ENCODE results near the gene TBC1D1. TPM values are rescaled to one million over a fixed set of nuclear protein-coding genes. Genes with fewer than 3 reads are reported as not detected.

TBC1D1 gene
- total and polyA plus RNA-seq, 2 of the 8 experiments (the other 6 are each of a cell fraction or from before 2014, with no cell fraction given): 96.9 to 162 TPM

DNA sequence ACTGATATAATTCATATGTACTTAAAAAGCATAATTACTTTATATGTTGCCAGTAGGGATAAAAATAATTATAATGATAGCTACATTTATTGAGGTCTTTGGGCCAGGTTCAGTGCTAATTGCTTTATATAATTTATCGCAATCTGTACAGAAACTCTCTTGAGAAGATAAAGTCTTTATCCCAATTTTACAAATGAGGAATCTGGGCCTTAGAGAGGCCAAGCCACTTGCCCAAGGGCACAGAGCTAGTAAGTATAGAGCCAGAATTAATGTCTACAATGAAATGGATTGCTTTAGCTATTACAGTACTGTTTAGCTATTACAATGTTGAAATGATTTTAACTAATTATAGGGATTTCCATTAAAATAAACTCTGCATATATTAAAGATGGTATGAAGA lies 30.6 kb upstream of the TBC1D1 start (continued):
- TF ChIP-seq, protein P1, sequence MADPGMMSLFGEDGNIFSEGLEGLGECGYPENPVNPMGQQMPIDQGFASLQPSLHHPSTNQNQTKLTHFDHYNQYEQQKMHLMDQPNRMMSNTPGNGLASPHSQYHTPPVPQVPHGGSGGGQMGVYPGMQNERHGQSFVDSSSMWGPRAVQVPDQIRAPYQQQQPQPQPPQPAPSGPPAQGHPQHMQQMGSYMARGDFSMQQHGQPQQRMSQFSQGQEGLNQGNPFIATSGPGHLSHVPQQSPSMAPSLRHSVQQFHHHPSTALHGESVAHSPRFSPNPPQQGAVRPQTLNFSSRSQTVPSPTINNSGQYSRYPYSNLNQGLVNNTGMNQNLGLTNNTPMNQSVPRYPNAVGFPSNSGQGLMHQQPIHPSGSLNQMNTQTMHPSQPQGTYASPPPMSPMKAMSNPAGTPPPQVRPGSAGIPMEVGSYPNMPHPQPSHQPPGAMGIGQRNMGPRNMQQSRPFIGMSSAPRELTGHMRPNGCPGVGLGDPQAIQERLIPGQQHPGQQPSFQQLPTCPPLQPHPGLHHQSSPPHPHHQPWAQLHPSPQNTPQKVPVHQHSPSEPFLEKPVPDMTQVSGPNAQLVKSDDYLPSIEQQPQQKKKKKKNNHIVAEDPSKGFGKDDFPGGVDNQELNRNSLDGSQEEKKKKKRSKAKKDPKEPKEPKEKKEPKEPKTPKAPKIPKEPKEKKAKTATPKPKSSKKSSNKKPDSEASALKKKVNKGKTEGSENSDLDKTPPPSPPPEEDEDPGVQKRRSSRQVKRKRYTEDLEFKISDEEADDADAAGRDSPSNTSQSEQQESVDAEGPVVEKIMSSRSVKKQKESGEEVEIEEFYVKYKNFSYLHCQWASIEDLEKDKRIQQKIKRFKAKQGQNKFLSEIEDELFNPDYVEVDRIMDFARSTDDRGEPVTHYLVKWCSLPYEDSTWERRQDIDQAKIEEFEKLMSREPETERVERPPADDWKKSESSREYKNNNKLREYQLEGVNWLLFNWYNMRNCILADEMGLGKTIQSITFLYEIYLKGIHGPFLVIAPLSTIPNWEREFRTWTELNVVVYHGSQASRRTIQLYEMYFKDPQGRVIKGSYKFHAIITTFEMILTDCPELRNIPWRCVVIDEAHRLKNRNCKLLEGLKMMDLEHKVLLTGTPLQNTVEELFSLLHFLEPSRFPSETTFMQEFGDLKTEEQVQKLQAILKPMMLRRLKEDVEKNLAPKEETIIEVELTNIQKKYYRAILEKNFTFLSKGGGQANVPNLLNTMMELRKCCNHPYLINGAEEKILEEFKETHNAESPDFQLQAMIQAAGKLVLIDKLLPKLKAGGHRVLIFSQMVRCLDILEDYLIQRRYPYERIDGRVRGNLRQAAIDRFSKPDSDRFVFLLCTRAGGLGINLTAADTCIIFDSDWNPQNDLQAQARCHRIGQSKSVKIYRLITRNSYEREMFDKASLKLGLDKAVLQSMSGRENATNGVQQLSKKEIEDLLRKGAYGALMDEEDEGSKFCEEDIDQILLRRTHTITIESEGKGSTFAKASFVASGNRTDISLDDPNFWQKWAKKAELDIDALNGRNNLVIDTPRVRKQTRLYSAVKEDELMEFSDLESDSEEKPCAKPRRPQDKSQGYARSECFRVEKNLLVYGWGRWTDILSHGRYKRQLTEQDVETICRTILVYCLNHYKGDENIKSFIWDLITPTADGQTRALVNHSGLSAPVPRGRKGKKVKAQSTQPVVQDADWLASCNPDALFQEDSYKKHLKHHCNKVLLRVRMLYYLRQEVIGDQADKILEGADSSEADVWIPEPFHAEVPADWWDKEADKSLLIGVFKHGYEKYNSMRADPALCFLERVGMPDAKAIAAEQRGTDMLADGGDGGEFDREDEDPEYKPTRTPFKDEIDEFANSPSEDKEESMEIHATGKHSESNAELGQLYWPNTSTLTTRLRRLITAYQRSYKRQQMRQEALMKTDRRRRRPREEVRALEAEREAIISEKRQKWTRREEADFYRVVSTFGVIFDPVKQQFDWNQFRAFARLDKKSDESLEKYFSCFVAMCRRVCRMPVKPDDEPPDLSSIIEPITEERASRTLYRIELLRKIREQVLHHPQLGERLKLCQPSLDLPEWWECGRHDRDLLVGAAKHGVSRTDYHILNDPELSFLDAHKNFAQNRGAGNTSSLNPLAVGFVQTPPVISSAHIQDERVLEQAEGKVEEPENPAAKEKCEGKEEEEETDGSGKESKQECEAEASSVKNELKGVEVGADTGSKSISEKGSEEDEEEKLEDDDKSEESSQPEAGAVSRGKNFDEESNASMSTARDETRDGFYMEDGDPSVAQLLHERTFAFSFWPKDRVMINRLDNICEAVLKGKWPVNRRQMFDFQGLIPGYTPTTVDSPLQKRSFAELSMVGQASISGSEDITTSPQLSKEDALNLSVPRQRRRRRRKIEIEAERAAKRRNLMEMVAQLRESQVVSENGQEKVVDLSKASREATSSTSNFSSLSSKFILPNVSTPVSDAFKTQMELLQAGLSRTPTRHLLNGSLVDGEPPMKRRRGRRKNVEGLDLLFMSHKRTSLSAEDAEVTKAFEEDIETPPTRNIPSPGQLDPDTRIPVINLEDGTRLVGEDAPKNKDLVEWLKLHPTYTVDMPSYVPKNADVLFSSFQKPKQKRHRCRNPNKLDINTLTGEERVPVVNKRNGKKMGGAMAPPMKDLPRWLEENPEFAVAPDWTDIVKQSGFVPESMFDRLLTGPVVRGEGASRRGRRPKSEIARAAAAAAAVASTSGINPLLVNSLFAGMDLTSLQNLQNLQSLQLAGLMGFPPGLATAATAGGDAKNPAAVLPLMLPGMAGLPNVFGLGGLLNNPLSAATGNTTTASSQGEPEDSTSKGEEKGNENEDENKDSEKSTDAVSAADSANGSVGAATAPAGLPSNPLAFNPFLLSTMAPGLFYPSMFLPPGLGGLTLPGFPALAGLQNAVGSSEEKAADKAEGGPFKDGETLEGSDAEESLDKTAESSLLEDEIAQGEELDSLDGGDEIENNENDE (IDR thresholded peaks at IDR 0.05; ENCODE audit: insufficient replicate concordance, low read length): no peak
